Osteocyte (in vitro differentiated cells): ENCODE results near the gene MUC4. TPM values are rescaled to one million over a fixed set of nuclear protein-coding genes. Genes with fewer than 3 reads are reported as not detected.

Experiments used
- DNase-seq: peaks from one replicate; pipeline ENCODE4 v3.0.0; 2021; ENCODE audit warnings: mixed read lengths; ENCODE audit not compliant: unreplicated experiment; ENCODE audit errors: extremely low spot score
- H3K27ac Mint-ChIP-seq: one replicate; pipeline ENCODE4 v1.8.0; 2021; ENCODE audit warnings: mild to moderate bottlenecking, mixed read lengths; ENCODE audit not compliant: unreplicated experiment
- H3K27me3 Mint-ChIP-seq: one replicate; pipeline ENCODE4 v1.8.0; 2021; ENCODE audit warnings: mixed read lengths; ENCODE audit not compliant: unreplicated experiment
- H3K36me3 Mint-ChIP-seq: one replicate; pipeline ENCODE4 v1.8.0; 2021; ENCODE audit warnings: mixed read lengths; ENCODE audit not compliant: unreplicated experiment
- H3K4me1 Mint-ChIP-seq: one replicate; pipeline ENCODE4 v1.8.0; 2021; ENCODE audit warnings: mixed read lengths; ENCODE audit not compliant: unreplicated experiment
- H3K4me3 Mint-ChIP-seq: one replicate; pipeline ENCODE4 v1.8.0; 2021; ENCODE audit warnings: mild to moderate bottlenecking, moderate library complexity, mixed read lengths; ENCODE audit not compliant: unreplicated experiment
- H3K9me3 Mint-ChIP-seq: one replicate; pipeline ENCODE4 v1.8.0; 2021; ENCODE audit warnings: mixed read lengths; ENCODE audit not compliant: unreplicated experiment
- total RNA-seq: library from RNA; stranded (reverse); gene quantifications from 2 replicates; pipeline ENCODE4 v1.2.1, GENCODE V29; 2021
- TF ChIP-seq, protein P1 (sequence below): fragments of 200-600 bp; sonication (generic); IDR thresholded peaks from 2 replicates; pipeline ENCODE4 v1.5.0; 2021; ENCODE audit warnings: antibody characterized with exemption, mild to moderate bottlenecking, moderate library complexity

MUC4 gene
- total RNA-seq, 1 donor from 2014 or later, result not detected

DNA sequence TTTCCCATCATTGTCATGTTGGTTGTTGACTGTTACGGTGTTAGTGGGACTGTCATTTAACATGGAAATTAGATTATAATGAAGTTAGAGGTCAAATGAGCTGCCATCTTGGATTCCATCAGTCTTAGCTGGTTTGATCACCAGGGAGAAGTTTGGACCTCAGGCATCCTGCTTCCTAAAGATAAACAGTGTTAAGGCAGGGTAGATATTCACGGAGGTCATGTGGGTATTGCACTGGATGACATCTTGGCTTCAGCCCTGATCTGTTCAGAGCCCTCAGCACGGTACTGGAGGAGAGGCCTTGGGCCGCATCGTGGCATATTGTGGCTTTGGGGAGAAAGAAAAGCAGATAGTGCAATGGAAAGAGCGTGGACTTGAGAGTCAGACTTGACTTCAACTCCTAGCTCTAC lies 102.0 kb downstream of the MUC4 start:
- peaks cover 1% of the 10 kb centered on the region for H3K4me1 Mint-ChIP-seq
- no peaks in the 10 kb centered on the region for H3K27me3 Mint-ChIP-seq
- H3K9me3 Mint-ChIP-seq, result peaks cover 13% of the 10 kb centered on the region
- H3K27ac Mint-ChIP-seq, result no peak overlapping the region
- no peak for DNase-seq
- H3K36me3 Mint-ChIP-seq, result peaks cover 29% of the 10 kb centered on the region
- TF ChIP-seq, protein P1, sequence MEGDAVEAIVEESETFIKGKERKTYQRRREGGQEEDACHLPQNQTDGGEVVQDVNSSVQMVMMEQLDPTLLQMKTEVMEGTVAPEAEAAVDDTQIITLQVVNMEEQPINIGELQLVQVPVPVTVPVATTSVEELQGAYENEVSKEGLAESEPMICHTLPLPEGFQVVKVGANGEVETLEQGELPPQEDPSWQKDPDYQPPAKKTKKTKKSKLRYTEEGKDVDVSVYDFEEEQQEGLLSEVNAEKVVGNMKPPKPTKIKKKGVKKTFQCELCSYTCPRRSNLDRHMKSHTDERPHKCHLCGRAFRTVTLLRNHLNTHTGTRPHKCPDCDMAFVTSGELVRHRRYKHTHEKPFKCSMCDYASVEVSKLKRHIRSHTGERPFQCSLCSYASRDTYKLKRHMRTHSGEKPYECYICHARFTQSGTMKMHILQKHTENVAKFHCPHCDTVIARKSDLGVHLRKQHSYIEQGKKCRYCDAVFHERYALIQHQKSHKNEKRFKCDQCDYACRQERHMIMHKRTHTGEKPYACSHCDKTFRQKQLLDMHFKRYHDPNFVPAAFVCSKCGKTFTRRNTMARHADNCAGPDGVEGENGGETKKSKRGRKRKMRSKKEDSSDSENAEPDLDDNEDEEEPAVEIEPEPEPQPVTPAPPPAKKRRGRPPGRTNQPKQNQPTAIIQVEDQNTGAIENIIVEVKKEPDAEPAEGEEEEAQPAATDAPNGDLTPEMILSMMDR, result no peak
- H3K4me3 Mint-ChIP-seq, result no peak overlapping the region

DNA sequence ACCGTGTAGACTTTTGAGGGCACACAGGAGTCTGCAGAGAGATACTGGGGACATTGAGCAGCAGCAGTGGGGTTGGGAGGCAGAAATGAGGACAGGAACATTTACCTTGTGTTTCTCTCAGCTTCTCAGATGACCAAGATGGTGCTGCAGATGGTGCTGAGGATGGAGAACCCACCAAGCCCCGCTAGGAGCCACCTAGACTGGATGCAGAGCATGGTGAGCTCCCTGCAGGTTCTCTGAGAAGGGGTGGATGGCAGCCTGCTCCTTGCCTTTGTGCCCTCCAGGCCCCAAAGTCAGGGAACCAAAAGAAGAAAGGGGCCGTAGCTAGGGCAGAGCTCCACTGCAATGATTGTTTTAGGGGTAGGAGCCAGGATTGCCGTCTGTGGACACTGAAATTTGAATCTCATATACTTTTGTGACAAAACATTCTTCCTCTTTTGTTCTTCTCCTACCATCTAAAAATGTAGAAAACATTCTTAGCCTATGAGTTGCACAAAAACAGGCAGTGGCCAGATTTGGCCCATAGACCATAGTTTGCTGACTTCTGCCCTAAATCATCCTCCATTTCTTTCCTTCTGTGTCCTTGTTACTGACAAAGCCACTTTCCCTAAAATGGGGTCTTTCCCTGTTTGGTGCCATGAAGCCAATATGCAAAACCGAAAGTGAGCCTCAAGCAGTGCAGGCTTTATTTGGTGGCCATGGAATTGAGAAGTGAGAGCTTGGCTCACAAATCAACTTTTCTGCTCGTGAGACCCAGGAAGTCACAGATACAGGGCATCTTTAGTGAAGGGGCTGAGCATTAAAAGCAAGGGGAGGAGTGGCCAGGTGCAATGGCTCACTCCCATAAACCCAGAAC lies 102.9 kb downstream of the MUC4 start:
- TF ChIP-seq, protein P1, result no peak
- DNase-seq, result no peak
- Mint-ChIP-seq H3K36me3 (peaks cover 25% of the 10 kb centered on the region), H3K4me3 (no peak overlapping the region), H3K27me3 (no peaks in the 10 kb centered on the region), H3K9me3 (peaks cover 13% of the 10 kb centered on the region), H3K4me1 (peaks cover 1% of the 10 kb centered on the region), H3K27ac (no peak overlapping the region)

DNA sequence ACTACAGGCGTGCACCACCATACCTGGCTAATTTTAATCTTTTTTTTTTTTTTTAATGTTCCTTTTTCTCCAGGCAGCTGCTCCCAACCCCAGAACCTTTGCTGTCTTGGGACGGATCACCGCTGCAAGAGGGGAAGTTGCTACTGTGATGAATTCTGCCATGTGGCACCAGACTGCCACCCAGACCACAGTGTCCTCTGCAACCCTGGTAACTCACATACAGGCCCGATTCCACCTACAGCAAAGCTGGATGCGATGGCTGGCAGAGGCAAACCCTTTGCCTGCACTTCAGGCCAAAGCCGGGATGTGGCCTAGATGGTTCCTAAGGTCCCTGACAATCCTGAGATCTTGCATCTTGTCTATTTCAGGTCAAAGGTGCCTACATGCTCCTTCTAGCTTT lies 103.7 kb downstream of the MUC4 start:
- Mint-ChIP-seq H3K9me3 (peaks cover 13% of the 10 kb centered on the region), H3K4me3 (no peak overlapping the region), H3K36me3 (peaks cover 25% of the 10 kb centered on the region), H3K27me3 (no peaks in the 10 kb centered on the region), H3K4me1 (peaks cover 1% of the 10 kb centered on the region), H3K27ac (no peak overlapping the region)
- DNase-seq, result no peak
- TF ChIP-seq, protein P1, result no peak

GRCh38 chr3:195705081-195705991 lies 106.4 kb downstream of the MUC4 start:
- peaks cover 1% of the 10 kb centered on the region for H3K4me1 Mint-ChIP-seq
- no peaks in the 10 kb centered on the region for H3K27me3 Mint-ChIP-seq
- no peak overlapping the region for H3K4me3 Mint-ChIP-seq
- DNase-seq, result no peak
- H3K36me3 Mint-ChIP-seq, result peaks cover 16% of the 10 kb centered on the region
- H3K27ac Mint-ChIP-seq, result no peak overlapping the region
- TF ChIP-seq, protein P1, result no peak
- peaks cover 13% of the 10 kb centered on the region for H3K9me3 Mint-ChIP-seq
